ENCODE data around the gene GCHFR.

GRCh38 chr15:40796041-40796440, 32.2 kb downstream of the GCHFR start:
- TF ChIP-seq CTCF (IDR thresholded peaks at IDR 0.05) (no peak), POLR2AphosphoS5 (IDR thresholded peaks at IDR 0.05) (no peak)

Measured in transverse colon (tissue), 4 donors.